ENCODE results near the gene GLDC. TPM values are rescaled to one million over a fixed set of nuclear protein-coding genes. Genes with fewer than 3 reads are reported as not detected.

GLDC gene
- total RNA-seq, 5 donors from 2014 or later (not counting 1 experiment from before 2014, with no cell fraction given), result 0.21 to 0.79 (median 0.70) TPM

GRCh38 chr9:6641561-6641960, 4.0 kb downstream of the GLDC start:
- Histone ChIP-seq H3K27ac (ENCODE audit: low read length) (no peak overlapping the region), H3K27me3 (replicated peaks in 1 of 2; ENCODE audit: control insufficient read depth in 2 of 2, extremely low read depth in 1 of 2, insufficient read depth in 2 of 2, low read length in 1 of 2) (peaks cover 19 to 67% of the 10 kb centered on the region in 2 experiments), H3K9me3 (no peaks in the 10 kb centered on the region), H3K4me3 (ENCODE audit: control insufficient read depth in 1 of 2, extremely low read depth in 1 of 2, low read length in 1 of 2) (no peak overlapping the region), H3K4me1 (ENCODE audit: control insufficient read depth in 1 of 2, extremely low read depth in 1 of 2, insufficient read depth in 2 of 2, low read length in 2 of 2) (peaks cover 11 to 25% of the 10 kb centered on the region in 2 experiments), H3K36me3 (ENCODE audit: control insufficient read depth in 2 of 2, extremely low read depth in 1 of 2, insufficient read depth in 1 of 2, low read length in 1 of 2) (no peaks in the 10 kb centered on the region)
- Mint-ChIP-seq H3K4me1 (peaks cover 20 to 24% (median 24%) of the 10 kb centered on the region in 3 donors), H3K27me3 (peaks cover 53 to 69% of the 10 kb centered on the region in 2 donors), H3K9me3 (no peaks in the 10 kb centered on the region), H3K36me3 (no peaks in the 10 kb centered on the region), H3K27ac (no peak overlapping the region), H3K4me3 (no peak overlapping the region)
- ChIA-PET CTCF (interaction anchor here in 1 of 2 donors (0.5 kb wide), 1 partner anchor 237 kb away, joined by 3 read pairs; no protein-coding TSS in a partner anchor), POLR2A (no interaction called here)
- no peak for DNase-seq
- no CpG with 5 or more reads among the region's 2 CpGs for WGBS (ENCODE audit: insufficient coverage)
- ATAC-seq (replicated peaks in 1 of 4), result no peak

- Histone ChIP-seq H3K36me3 (ENCODE audit: control insufficient read depth in 2 of 2, extremely low read depth in 1 of 2, insufficient read depth in 1 of 2, low read length in 1 of 2) (no peaks in the 10 kb centered on the region), H3K4me3 (ENCODE audit: control insufficient read depth in 1 of 2, extremely low read depth in 1 of 2, low read length in 1 of 2) (no peak overlapping the region), H3K27me3 (replicated peaks in 1 of 2; ENCODE audit: control insufficient read depth in 2 of 2, extremely low read depth in 1 of 2, insufficient read depth in 2 of 2, low read length in 1 of 2) (peaks cover 15 to 65% of the 10 kb centered on the region in 2 experiments), H3K4me1 (ENCODE audit: control insufficient read depth in 1 of 2, extremely low read depth in 1 of 2, insufficient read depth in 2 of 2, low read length in 2 of 2) (peaks cover 11 to 20% of the 10 kb centered on the region in 2 experiments), H3K9me3 (no peaks in the 10 kb centered on the region), H3K27ac (ENCODE audit: low read length) (no peak overlapping the region)
- peaks cover 49 to 70% of the 10 kb centered on the region in 2 donors for H3K27me3 Mint-ChIP-seq
- no peaks in the 10 kb centered on the region for H3K9me3 Mint-ChIP-seq
- 74% methylated on average over 3 of the region's 5 CpGs for WGBS (ENCODE audit: insufficient coverage)
- peaks cover 15 to 20% (median 19%) of the 10 kb centered on the region in 3 donors for H3K4me1 Mint-ChIP-seq
- CTCF ChIA-PET, result interaction anchor here (0.5 kb wide), 2 partner anchors 11 to 237 kb away, joined by 3 read pairs; no protein-coding TSS in a partner anchor
- H3K36me3 Mint-ChIP-seq, result no peaks in the 10 kb centered on the region
- POLR2A ChIA-PET, result no interaction called here
- no peak overlapping the region for H3K4me3 Mint-ChIP-seq
- no peak for DNase-seq
- no peak for ATAC-seq (replicated peaks in 1 of 4)
- H3K27ac Mint-ChIP-seq, result no peak overlapping the region
Measured at GRCh38 chr9:6641056-6641455, 4.5 kb downstream of the GLDC start.

- no peaks in the 10 kb centered on the region for H3K9me3 Mint-ChIP-seq
- H3K4me3 Mint-ChIP-seq, result no peak overlapping the region
- ChIA-PET POLR2A (interaction anchor here in 1 of 2 donors (0.5 kb wide), 1 partner anchor 1834 kb away, joined by 3 read pairs; no protein-coding TSS in a partner anchor), CTCF (interaction anchor here (0.5 to 0.8 kb wide), 3 partner anchors 12 to 199 kb away, joined by 3 to 4 read pairs (median 3); no protein-coding TSS in a partner anchor)
- H3K27me3 ChIP-seq (replicated peaks in 1 of 2; ENCODE audit: control insufficient read depth in 2 of 2, extremely low read depth in 1 of 2, insufficient read depth in 2 of 2, low read length in 1 of 2), result peaks cover 15 to 62% of the 10 kb centered on the region in 2 experiments
- H3K4me1 Mint-ChIP-seq, result peaks cover 11 to 15% (median 14%) of the 10 kb centered on the region in 3 donors
- peaks cover 11 to 16% of the 10 kb centered on the region in 2 experiments for H3K4me1 ChIP-seq (ENCODE audit: control insufficient read depth in 1 of 2, extremely low read depth in 1 of 2, insufficient read depth in 2 of 2, low read length in 2 of 2)
- WGBS (ENCODE audit: insufficient coverage), result 67% methylated on average over 6 of the region's 9 CpGs
- no peak overlapping the region for H3K27ac Mint-ChIP-seq
- H3K9me3 ChIP-seq, result no peaks in the 10 kb centered on the region
- no peak overlapping the region for H3K4me3 ChIP-seq (ENCODE audit: control insufficient read depth in 1 of 2, extremely low read depth in 1 of 2, low read length in 1 of 2)
- DNase-seq (no peak), ATAC-seq (replicated peaks in 1 of 4) (no peak)
- H3K27me3 Mint-ChIP-seq, result peaks cover 45 to 66% of the 10 kb centered on the region in 2 donors
- H3K36me3 Mint-ChIP-seq, result no peaks in the 10 kb centered on the region
- H3K27ac ChIP-seq (ENCODE audit: low read length), result no peak overlapping the region
- no peaks in the 10 kb centered on the region for H3K36me3 ChIP-seq (ENCODE audit: control insufficient read depth in 2 of 2, extremely low read depth in 1 of 2, insufficient read depth in 1 of 2, low read length in 1 of 2)
Measured at GRCh38 chr9:6640268-6641051, 5.1 kb downstream of the GLDC start.

- no peak overlapping the region for H3K27ac Mint-ChIP-seq
- H3K4me3 ChIP-seq (ENCODE audit: control insufficient read depth in 1 of 2, extremely low read depth in 1 of 2, low read length in 1 of 2), result no peak overlapping the region
- 58% methylated on average over 2 of the region's 3 CpGs for WGBS (ENCODE audit: insufficient coverage)
- DNase-seq, result no peak
- H3K4me1 ChIP-seq (ENCODE audit: control insufficient read depth in 1 of 2, extremely low read depth in 1 of 2, insufficient read depth in 2 of 2, low read length in 2 of 2), result peaks cover 8 to 10% of the 10 kb centered on the region in 2 experiments
- H3K36me3 ChIP-seq (ENCODE audit: control insufficient read depth in 2 of 2, extremely low read depth in 1 of 2, insufficient read depth in 1 of 2, low read length in 1 of 2), result no peaks in the 10 kb centered on the region
- H3K9me3 ChIP-seq, result no peaks in the 10 kb centered on the region
- H3K27me3 Mint-ChIP-seq, result peaks cover 43 to 67% of the 10 kb centered on the region in 2 donors
- CTCF ChIA-PET, result interaction anchor here in 1 of 2 donors (0.6 to 0.7 kb wide), 2 partner anchors 310 to 888 kb away, joined by 3 read pairs; no protein-coding TSS in a partner anchor
- ATAC-seq (replicated peaks in 1 of 4), result no peak
- H3K36me3 Mint-ChIP-seq, result no peaks in the 10 kb centered on the region
- no peaks in the 10 kb centered on the region for H3K9me3 Mint-ChIP-seq
- H3K27me3 ChIP-seq (replicated peaks in 1 of 2; ENCODE audit: control insufficient read depth in 2 of 2, extremely low read depth in 1 of 2, insufficient read depth in 2 of 2, low read length in 1 of 2), result peaks cover 15 to 56% of the 10 kb centered on the region in 2 experiments
- POLR2A ChIA-PET, result interaction anchor here in 1 of 2 donors (0.6 kb wide), 1 partner anchor 1470 kb away, joined by 3 read pairs; no protein-coding TSS in a partner anchor
- no peak overlapping the region for H3K4me3 Mint-ChIP-seq
- H3K27ac ChIP-seq (ENCODE audit: low read length), result no peak overlapping the region
- peaks cover 7 to 11% (median 10%) of the 10 kb centered on the region in 3 donors for H3K4me1 Mint-ChIP-seq
Measured at GRCh38 chr9:6639622-6640021, 5.9 kb downstream of the GLDC start.

- ATAC-seq (replicated peaks in 1 of 4) (no peak), DNase-seq (no peak)
- H3K27me3 ChIP-seq (replicated peaks in 1 of 2; ENCODE audit: control insufficient read depth in 2 of 2, extremely low read depth in 1 of 2, insufficient read depth in 2 of 2, low read length in 1 of 2), result peaks cover 0 to 23% of the 10 kb centered on the region in 2 experiments
- H3K9me3 ChIP-seq, result no peaks in the 10 kb centered on the region
- Mint-ChIP-seq H3K27ac (no peak overlapping the region), H3K36me3 (no peaks in the 10 kb centered on the region), H3K9me3 (no peaks in the 10 kb centered on the region), H3K4me1 (peaks cover 0 to 8% (median 3%) of the 10 kb centered on the region in 3 donors), H3K27me3 (peaks cover 9 to 22% of the 10 kb centered on the region in 2 donors), H3K4me3 (no peak overlapping the region)
- H3K36me3 ChIP-seq (ENCODE audit: control insufficient read depth in 2 of 2, extremely low read depth in 1 of 2, insufficient read depth in 1 of 2, low read length in 1 of 2), result no peaks in the 10 kb centered on the region
- POLR2A ChIA-PET, result no interaction called here
- peaks cover 0 to 11% of the 10 kb centered on the region in 2 experiments for H3K4me1 ChIP-seq (ENCODE audit: control insufficient read depth in 1 of 2, extremely low read depth in 1 of 2, insufficient read depth in 2 of 2, low read length in 2 of 2)
- CTCF ChIA-PET, result no interaction called here
- no peak overlapping the region for H3K27ac ChIP-seq (ENCODE audit: low read length)
- WGBS (ENCODE audit: insufficient coverage), result 73% methylated on average over 6 of the region's 7 CpGs
- H3K4me3 ChIP-seq (ENCODE audit: control insufficient read depth in 1 of 2, extremely low read depth in 1 of 2, low read length in 1 of 2), result no peak overlapping the region
Measured at GRCh38 chr9:6634444-6634843, 11.1 kb downstream of the GLDC start.

- no peak for ATAC-seq (replicated peaks in 1 of 4)
- ChIA-PET CTCF (interaction anchor here in 1 of 2 donors (0.6 kb wide), 1 partner anchor 1782 kb away, joined by 3 read pairs; no protein-coding TSS in a partner anchor), POLR2A (no interaction called here)
- H3K4me1 Mint-ChIP-seq, result peaks cover 0 to 8% (median 3%) of the 10 kb centered on the region in 3 donors
- H3K4me3 Mint-ChIP-seq, result no peak overlapping the region
- Histone ChIP-seq H3K27me3 (replicated peaks in 1 of 2; ENCODE audit: control insufficient read depth in 2 of 2, extremely low read depth in 1 of 2, insufficient read depth in 2 of 2, low read length in 1 of 2) (peaks cover 0 to 17% of the 10 kb centered on the region in 2 experiments), H3K4me3 (ENCODE audit: control insufficient read depth in 1 of 2, extremely low read depth in 1 of 2, low read length in 1 of 2) (no peak overlapping the region), H3K9me3 (no peaks in the 10 kb centered on the region), H3K27ac (ENCODE audit: low read length) (no peak overlapping the region), H3K36me3 (ENCODE audit: control insufficient read depth in 2 of 2, extremely low read depth in 1 of 2, insufficient read depth in 1 of 2, low read length in 1 of 2) (no peaks in the 10 kb centered on the region), H3K4me1 (ENCODE audit: control insufficient read depth in 1 of 2, extremely low read depth in 1 of 2, insufficient read depth in 2 of 2, low read length in 2 of 2) (peaks cover 0 to 11% of the 10 kb centered on the region in 2 experiments)
- WGBS (ENCODE audit: insufficient coverage), result 64% methylated on average over 2 of the region's 3 CpGs
- no peak for DNase-seq
- no peak overlapping the region for H3K27ac Mint-ChIP-seq
- H3K27me3 Mint-ChIP-seq, result peaks cover 6 to 17% of the 10 kb centered on the region in 2 donors
- no peaks in the 10 kb centered on the region for H3K36me3 Mint-ChIP-seq
- no peaks in the 10 kb centered on the region for H3K9me3 Mint-ChIP-seq
Measured at GRCh38 chr9:6633378-6633777, 12.2 kb downstream of the GLDC start.

All from T-cell (primary cell).